ENCODE measurements around the gene SLC9A9. TPM values are rescaled to one million over a fixed set of nuclear protein-coding genes. Genes with fewer than 3 reads are reported as not detected.

The SLC9A9 gene
- total and polyA plus RNA-seq, 9 of the 15 experiments (the other 6 are each of a cell fraction or from before 2014, with no cell fraction given): 0.03 to 0.13 TPM; not detected in 7

DNA sequence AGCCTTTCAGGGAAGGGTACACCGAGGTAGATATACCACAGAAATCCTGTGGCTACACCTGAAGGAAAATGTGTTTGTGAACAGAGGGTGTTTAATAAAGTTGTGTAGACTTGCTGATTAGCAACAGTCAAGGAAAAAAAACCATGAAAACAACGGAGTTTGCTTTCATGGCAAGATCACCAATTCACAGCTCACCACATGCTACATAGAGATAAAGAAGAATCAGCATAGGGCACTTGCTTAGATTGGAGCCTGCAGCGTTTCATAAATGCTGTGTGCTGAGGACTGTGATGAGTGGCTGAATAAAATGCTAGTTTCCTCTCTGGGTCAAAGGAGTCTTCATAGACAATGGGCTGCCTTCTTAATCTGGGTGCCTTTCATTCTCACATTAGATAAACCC lies 257.6 kb downstream of the SLC9A9 start:
- no TSS peak for BruUV-seq (replicated peaks)
- peak overlapping the region; percentile 29; the same call in 1 of the 2 replicates for H3K4me2 ChIP-seq (ENCODE audit: insufficient read depth, low read length)
- ChIA-PET CTCF (ENCODE audit: low intra/inter-chr PET ratio) (no interaction called here), POLR2A (no interaction called here)
- no peaks in the 10 kb centered on the region for H4K20me1 ChIP-seq (replicated peaks; ENCODE audit: control insufficient read depth, insufficient read depth, low read length)
- WGBS (ENCODE audit: insufficient coverage, low coverage, missing lambda C conversion rate): 5% methylated on average over 3 of the region's 3 CpGs
- peaks cover 0 to 5% of the 10 kb centered on the region in 2 experiments; a peak in 2 of 5 replicates for H3K4me1 ChIP-seq (replicated peaks in 1 of 2; ENCODE audit: control insufficient read depth in 2 of 2, insufficient read depth in 2 of 2, low read length in 2 of 2)
- FAIRE-seq: peak; percentile 72
- in situ Hi-C loops (cut with MboI): no loop called here
- H3K27ac ChIP-seq (ENCODE audit: extremely low read depth, low read depth, low read length): no peak overlapping the region
- no peaks in the 10 kb centered on the region for H3K9me1 ChIP-seq (ENCODE audit: control insufficient read depth, insufficient read depth, low read length)
- H2AFZ ChIP-seq (ENCODE audit: low read depth, low read length): peak overlapping the region; percentile 24; the same call in 1 of the 2 replicates
- peak; percentile 12 to 62 (median 34) for DNase-seq (ENCODE audit: extremely low read depth in 1 of 4, low spot score in 3 of 4)
- no peaks in the 10 kb centered on the region for H3K79me2 ChIP-seq (ENCODE audit: control insufficient read depth, insufficient read depth, low read length)
- H3K4me3 ChIP-seq: no peak overlapping the region
- H3K36me3 ChIP-seq (ENCODE audit: control insufficient read depth, insufficient read depth, low read length): no peaks in the 10 kb centered on the region
- 0 out of 5 replicates have a peak, but pooled peaks cover 2 to 7% of the 10 kb centered on the region in 2 experiments for H3K27me3 ChIP-seq (ENCODE audit: control insufficient read depth in 2 of 2, insufficient read depth in 2 of 2, low read length in 2 of 2)
- H3K9ac ChIP-seq (ENCODE audit: insufficient read depth in 1 of 2, low read depth in 2 of 2, low read length in 2 of 2): no peak overlapping the region
- intact Hi-C loops (cut with micrococcal nuclease): no loop called here
- H3K9me3 ChIP-seq (replicated peaks; ENCODE audit: control insufficient read depth, insufficient read depth, low read depth, low read length): no peaks in the 10 kb centered on the region
- ATAC-seq: peak; percentile 88
- TF ChIP-seq CREBBP (IDR thresholded peaks at IDR 0.05; ENCODE audit: low read depth, low read length) (no peak), HNRNPLL (IDR thresholded peaks at IDR 0.05; ENCODE audit: low read depth, low read length, poor library complexity, severe bottlenecking) (no peak), FOSL1 (tag; conservative IDR thresholded peaks at IDR 0.05) (0 out of 2 replicates have a peak, but pooled peaks have one; percentile 21), KDM1A (IDR thresholded peaks at IDR 0.05) (peak; percentile 77 to 88), FOS (IDR thresholded peaks at IDR 0.05; ENCODE audit: extremely low read depth, insufficient read length) (no peak), ZNF24 (IDR thresholded peaks at IDR 0.05) (0 out of 2 replicates have a peak, but pooled peaks have one; percentile 29), ZNF224 (CRISPR knock-in tag; IDR thresholded peaks at IDR 0.05) (no peak), CC2D1A (IDR thresholded peaks at IDR 0.05) (peak; percentile 31; the same call in 1 of the 2 replicates), TAL1 (IDR thresholded peaks at IDR 0.05) (peak; percentile 87), HDAC6 (IDR thresholded peaks at IDR 0.05; ENCODE audit: low read depth, low read length) (no peak), KDM2B (CRISPR knock-in tag; IDR thresholded peaks at IDR 0.05) (no peak), RB1 (IDR thresholded peaks at IDR 0.05; ENCODE audit: low read depth) (no peak), ZNF232 (CRISPR knock-in tag; IDR thresholded peaks at IDR 0.05) (no peak), DPF2 (IDR thresholded peaks at IDR 0.05) (peak; percentile 72), ZNF644 (tag; IDR thresholded peaks at IDR 0.05; ENCODE audit: low read depth) (no peak), POLR2H (tag; IDR thresholded peaks at IDR 0.05; ENCODE audit: low read depth) (no peak), ATF7 (IDR thresholded peaks at IDR 0.05) (no peak), ARNT (IDR thresholded peaks at IDR 0.05) (peak in 1 of 2 experiments; percentile 50; a peak in 1 of 4 replicates), NBN (IDR thresholded peaks at IDR 0.05; ENCODE audit: low read depth) (no peak), PRPF4 (IDR thresholded peaks at IDR 0.05; ENCODE audit: insufficient read depth, low read depth, low read length, poor library complexity, severe bottlenecking) (no peak), HLTF (IDR thresholded peaks at IDR 0.05) (no peak)
- TF ChIP-seq, protein P1, sequence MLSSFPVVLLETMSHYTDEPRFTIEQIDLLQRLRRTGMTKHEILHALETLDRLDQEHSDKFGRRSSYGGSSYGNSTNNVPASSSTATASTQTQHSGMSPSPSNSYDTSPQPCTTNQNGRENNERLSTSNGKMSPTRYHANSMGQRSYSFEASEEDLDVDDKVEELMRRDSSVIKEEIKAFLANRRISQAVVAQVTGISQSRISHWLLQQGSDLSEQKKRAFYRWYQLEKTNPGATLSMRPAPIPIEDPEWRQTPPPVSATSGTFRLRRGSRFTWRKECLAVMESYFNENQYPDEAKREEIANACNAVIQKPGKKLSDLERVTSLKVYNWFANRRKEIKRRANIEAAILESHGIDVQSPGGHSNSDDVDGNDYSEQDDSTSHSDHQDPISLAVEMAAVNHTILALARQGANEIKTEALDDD (IDR thresholded peaks at IDR 0.05): 0 out of 2 replicates have a peak, but pooled peaks have one; percentile 19
- TF ChIP-seq, protein P2, sequence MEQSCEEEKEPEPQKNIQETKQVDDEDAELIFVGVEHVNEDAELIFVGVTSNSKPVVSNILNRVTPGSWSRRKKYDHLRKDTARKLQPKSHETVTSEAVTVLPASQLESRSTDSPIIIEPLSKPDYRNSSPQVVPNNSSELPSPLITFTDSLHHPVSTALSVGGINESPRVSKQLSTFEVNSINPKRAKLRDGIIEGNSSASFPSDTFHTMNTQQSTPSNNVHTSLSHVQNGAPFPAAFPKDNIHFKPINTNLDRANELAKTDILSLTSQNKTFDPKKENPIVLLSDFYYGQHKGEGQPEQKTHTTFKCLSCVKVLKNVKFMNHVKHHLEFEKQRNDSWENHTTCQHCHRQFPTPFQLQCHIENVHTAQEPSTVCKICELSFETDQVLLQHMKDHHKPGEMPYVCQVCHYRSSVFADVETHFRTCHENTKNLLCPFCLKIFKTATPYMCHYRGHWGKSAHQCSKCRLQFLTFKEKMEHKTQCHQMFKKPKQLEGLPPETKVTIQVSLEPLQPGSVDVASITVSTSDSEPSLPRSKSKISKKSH (CRISPR knock-in tag; IDR thresholded peaks at IDR 0.05): no peak
- TF ChIP-seq, protein P3, sequence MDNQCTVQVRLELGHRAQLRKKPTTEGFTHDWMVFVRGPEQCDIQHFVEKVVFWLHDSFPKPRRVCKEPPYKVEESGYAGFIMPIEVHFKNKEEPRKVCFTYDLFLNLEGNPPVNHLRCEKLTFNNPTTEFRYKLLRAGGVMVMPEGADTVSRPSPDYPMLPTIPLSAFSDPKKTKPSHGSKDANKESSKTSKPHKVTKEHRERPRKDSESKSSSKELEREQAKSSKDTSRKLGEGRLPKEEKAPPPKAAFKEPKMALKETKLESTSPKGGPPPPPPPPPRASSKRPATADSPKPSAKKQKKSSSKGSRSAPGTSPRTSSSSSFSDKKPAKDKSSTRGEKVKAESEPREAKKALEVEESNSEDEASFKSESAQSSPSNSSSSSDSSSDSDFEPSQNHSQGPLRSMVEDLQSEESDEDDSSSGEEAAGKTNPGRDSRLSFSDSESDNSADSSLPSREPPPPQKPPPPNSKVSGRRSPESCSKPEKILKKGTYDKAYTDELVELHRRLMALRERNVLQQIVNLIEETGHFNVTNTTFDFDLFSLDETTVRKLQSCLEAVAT (IDR thresholded peaks at IDR 0.05): no peak
